Measurements from ENCODE around the gene EXOC3L4.

The EXOC3L4 gene

DNA sequence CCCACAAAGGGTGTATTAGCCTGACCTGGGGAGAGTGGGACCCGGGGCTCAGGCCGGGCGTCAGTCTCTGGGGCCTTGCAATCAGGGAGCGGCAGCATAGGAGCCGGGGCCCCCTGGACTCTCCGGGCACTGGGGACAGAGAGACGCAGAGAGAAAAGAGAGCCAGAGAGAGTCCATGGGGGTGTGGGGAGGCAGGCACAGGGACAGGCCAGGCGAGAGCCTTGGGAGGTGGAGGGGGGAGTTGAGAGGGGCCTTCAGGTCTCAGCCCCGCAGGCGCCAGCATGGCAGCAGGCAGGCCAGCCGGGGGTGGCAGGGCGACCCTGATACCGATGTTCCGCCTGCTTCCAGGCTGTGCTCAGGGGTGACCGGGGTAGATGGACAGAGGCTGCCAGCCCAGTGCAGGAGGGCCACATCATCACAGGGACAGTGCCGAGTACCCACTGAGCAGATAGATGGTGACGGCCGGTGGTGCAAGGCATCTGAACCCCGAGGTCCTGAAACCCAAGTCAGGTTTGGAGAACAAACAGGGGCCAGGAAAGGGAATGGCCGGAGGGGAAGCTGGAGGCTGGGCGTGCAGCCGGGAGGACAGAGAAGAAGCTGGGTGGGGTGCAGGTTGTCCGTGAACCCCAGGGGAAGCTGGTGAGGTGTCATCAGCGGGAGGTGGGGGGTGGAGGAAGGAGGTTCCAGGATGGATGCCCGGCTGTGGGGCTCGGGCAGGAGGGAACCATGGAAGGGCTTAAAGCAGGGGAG is 2.9 kb downstream of the EXOC3L4 start:
- TF ChIP-seq GABPA (IDR thresholded peaks at IDR 0.05; ENCODE audit: low read depth) (no peak), POLR2AphosphoS5 (IDR thresholded peaks at IDR 0.05; ENCODE audit: low read depth) (no peak), SPI1 (IDR thresholded peaks at IDR 0.05; ENCODE audit: borderline replicate concordance, low read depth) (no peak)
- TF ChIP-seq, protein P1, sequence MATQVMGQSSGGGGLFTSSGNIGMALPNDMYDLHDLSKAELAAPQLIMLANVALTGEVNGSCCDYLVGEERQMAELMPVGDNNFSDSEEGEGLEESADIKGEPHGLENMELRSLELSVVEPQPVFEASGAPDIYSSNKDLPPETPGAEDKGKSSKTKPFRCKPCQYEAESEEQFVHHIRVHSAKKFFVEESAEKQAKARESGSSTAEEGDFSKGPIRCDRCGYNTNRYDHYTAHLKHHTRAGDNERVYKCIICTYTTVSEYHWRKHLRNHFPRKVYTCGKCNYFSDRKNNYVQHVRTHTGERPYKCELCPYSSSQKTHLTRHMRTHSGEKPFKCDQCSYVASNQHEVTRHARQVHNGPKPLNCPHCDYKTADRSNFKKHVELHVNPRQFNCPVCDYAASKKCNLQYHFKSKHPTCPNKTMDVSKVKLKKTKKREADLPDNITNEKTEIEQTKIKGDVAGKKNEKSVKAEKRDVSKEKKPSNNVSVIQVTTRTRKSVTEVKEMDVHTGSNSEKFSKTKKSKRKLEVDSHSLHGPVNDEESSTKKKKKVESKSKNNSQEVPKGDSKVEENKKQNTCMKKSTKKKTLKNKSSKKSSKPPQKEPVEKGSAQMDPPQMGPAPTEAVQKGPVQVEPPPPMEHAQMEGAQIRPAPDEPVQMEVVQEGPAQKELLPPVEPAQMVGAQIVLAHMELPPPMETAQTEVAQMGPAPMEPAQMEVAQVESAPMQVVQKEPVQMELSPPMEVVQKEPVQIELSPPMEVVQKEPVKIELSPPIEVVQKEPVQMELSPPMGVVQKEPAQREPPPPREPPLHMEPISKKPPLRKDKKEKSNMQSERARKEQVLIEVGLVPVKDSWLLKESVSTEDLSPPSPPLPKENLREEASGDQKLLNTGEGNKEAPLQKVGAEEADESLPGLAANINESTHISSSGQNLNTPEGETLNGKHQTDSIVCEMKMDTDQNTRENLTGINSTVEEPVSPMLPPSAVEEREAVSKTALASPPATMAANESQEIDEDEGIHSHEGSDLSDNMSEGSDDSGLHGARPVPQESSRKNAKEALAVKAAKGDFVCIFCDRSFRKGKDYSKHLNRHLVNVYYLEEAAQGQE (IDR thresholded peaks at IDR 0.05; ENCODE audit: insufficient replicate concordance, low read depth) = no peak
- TF ChIP-seq, protein P2, sequence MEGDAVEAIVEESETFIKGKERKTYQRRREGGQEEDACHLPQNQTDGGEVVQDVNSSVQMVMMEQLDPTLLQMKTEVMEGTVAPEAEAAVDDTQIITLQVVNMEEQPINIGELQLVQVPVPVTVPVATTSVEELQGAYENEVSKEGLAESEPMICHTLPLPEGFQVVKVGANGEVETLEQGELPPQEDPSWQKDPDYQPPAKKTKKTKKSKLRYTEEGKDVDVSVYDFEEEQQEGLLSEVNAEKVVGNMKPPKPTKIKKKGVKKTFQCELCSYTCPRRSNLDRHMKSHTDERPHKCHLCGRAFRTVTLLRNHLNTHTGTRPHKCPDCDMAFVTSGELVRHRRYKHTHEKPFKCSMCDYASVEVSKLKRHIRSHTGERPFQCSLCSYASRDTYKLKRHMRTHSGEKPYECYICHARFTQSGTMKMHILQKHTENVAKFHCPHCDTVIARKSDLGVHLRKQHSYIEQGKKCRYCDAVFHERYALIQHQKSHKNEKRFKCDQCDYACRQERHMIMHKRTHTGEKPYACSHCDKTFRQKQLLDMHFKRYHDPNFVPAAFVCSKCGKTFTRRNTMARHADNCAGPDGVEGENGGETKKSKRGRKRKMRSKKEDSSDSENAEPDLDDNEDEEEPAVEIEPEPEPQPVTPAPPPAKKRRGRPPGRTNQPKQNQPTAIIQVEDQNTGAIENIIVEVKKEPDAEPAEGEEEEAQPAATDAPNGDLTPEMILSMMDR (IDR thresholded peaks at IDR 0.05; ENCODE audit: insufficient read depth, low read length) = no peak
- H3K27ac ChIP-seq (replicated peaks) = no peak overlapping the region

DNA sequence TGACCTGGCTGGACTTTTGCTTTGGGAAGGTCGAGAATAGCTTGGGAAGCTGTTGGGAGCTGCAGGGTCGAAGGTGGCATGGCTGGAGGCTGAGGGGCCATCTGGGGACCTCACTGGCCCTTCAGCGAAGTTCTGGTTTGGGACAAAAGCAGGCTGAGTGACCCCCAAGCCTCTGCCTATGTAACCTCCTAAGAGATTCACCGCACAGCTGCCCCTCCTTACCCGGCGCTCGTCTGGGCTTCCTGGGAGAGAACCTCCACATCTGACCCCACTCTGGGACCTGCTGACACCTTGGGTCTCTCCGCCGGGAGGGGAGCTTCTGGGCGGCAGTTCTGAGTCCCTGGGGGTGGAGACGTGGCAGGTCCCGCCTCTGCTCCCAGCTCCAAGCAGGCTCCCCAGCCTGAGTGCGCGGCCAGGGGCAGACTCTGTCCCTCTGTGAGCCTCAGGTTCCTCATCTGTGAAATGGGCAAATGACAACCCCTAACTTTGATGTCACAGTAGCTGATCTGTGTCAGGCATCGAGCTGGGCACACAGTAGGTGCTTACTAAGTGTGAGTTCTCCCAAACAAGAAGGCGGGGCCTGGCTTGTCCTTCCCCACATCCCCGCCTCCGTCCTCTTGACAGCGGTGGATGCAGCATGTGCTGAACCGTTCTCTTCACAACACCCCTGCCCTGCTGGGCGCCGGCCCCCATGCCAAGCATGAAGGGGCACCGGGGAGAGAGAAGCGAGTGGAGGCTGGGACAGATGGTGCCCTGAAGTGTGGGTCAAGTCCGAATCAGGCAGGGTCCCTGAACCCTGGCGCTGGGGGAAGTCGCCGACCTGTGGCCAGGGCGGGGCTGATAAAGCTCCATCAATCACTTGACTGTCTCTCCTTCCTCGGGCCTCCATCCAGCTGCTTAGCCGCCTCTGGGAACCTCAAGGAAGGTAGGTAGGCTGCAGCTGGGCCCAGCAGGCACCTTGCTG is 3.8 kb downstream of the EXOC3L4 start:
- DNase-seq (ENCODE audit: low read depth in 1 of 2, low spot score in 1 of 2) = no peak
- Histone ChIP-seq H3K27me3 (ENCODE audit: insufficient read depth, poor library complexity, severe bottlenecking) (peaks cover 11% of the 10 kb centered on the region), H3K4me3 (replicated peaks; ENCODE audit: insufficient read depth, low read length) (no peak overlapping the region), H3K27ac (replicated peaks) (no peak overlapping the region)
- TF ChIP-seq GABPA (IDR thresholded peaks at IDR 0.05; ENCODE audit: low read depth) = no peak
- TF ChIP-seq SPI1 (IDR thresholded peaks at IDR 0.05; ENCODE audit: borderline replicate concordance, low read depth) = no peak
- TF ChIP-seq POLR2AphosphoS5 (IDR thresholded peaks at IDR 0.05; ENCODE audit: low read depth) = no peak
- TF ChIP-seq, protein P1 (IDR thresholded peaks at IDR 0.05; ENCODE audit: insufficient replicate concordance, low read depth) = no peak
- TF ChIP-seq, protein P2 (IDR thresholded peaks at IDR 0.05; ENCODE audit: insufficient read depth, low read length) = no peak

More for the DNA sequence above, 2.9 kb downstream of the EXOC3L4 start:
- peaks cover 5% of the 10 kb centered on the region for H3K27me3 ChIP-seq (ENCODE audit: insufficient read depth, poor library complexity, severe bottlenecking)
- H3K4me3 ChIP-seq (replicated peaks; ENCODE audit: insufficient read depth, low read length) = no peak overlapping the region
- DNase-seq (ENCODE audit: low read depth in 1 of 2, low spot score in 1 of 2) = no peak

DNA sequence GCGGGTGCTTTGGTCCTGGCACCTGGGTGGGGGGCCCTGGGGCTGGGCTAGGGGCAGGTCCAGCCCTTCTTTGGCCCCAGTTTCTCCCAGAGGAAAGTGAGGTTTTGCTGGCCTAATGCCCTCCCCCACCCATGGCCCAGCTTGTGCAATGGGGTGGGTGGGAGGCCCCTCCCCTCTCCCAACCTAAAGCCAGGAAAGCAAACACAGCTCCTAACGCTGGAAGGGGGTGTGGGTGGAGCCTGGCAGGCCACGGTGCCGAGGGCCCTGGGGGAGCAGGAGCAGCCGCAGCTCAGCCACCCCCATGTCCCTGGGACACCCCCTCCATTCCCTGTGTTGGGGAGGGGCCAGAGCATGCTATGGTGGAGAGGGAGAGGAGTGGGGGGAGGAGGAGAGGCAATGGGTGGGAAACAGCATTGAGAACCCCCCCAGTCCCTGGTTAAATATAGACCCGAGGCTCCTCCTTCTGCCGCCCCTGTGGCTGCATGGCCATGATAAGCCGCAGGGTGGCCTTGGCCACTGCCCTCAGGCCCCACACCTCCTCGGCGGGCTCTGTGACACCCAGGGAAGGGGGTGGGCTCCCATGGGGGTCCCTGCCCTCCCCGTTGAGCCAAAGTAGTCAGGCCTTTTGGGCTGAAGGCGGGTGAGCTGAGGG is 4.7 kb downstream of the EXOC3L4 start:
- TF ChIP-seq, protein P2 (IDR thresholded peaks at IDR 0.05; ENCODE audit: insufficient read depth, low read length) = no peak
- TF ChIP-seq, protein P1 (IDR thresholded peaks at IDR 0.05; ENCODE audit: insufficient replicate concordance, low read depth) = no peak
- no peak for TF ChIP-seq GABPA (IDR thresholded peaks at IDR 0.05; ENCODE audit: low read depth)
- TF ChIP-seq POLR2AphosphoS5 (IDR thresholded peaks at IDR 0.05; ENCODE audit: low read depth) = no peak
- no peak for TF ChIP-seq SPI1 (IDR thresholded peaks at IDR 0.05; ENCODE audit: borderline replicate concordance, low read depth)
- Histone ChIP-seq H3K27me3 (ENCODE audit: insufficient read depth, poor library complexity, severe bottlenecking) (peaks cover 21% of the 10 kb centered on the region), H3K4me3 (replicated peaks; ENCODE audit: insufficient read depth, low read length) (no peak overlapping the region), H3K27ac (replicated peaks) (no peak overlapping the region)
- no peak for DNase-seq (ENCODE audit: low read depth in 1 of 2, low spot score in 1 of 2)

All from HL-60 (cell line).